Activated naive CD4-positive, alpha-beta T cell treated with Interleukin-2 at 50 U/mL for 16 hours (primary cell): ENCODE measurements around the gene KCNMA1.

Source experiments
- DNase-seq: peaks from one replicate; pipeline ENCODE4 v3.0.0-alpha.2; 2020

KCNMA1 gene

GRCh38 chr10:77228559-77228958 is 409.0 kb downstream of the KCNMA1 start:
- DNase-seq, result no peak

- DNase-seq, result no peak
Observed at GRCh38 chr10:77226853-77227565, 410.6 kb downstream of the KCNMA1 start.

- DNase-seq, result no peak
Observed at GRCh38 chr10:77226452-77226851, 411.2 kb downstream of the KCNMA1 start.

- no peak for DNase-seq
Observed at GRCh38 chr10:77226020-77226419, 411.6 kb downstream of the KCNMA1 start.

- no peak for DNase-seq
Observed at GRCh38 chr10:77223526-77224460, 413.8 kb downstream of the KCNMA1 start.

- DNase-seq, result no peak
Observed at GRCh38 chr10:77220150-77220549, 417.5 kb downstream of the KCNMA1 start.

- DNase-seq, result no peak
Observed at GRCh38 chr10:77219046-77219445, 418.6 kb downstream of the KCNMA1 start.

GRCh38 chr10:77214799-77215198 is 422.8 kb downstream of the KCNMA1 start:
- DNase-seq, result no peak

GRCh38 chr10:77212632-77213031 is 425.0 kb downstream of the KCNMA1 start:
- DNase-seq, result no peak

- no peak for DNase-seq
Observed at GRCh38 chr10:77210645-77211044, 427.0 kb downstream of the KCNMA1 start.

- no peak for DNase-seq
Observed at GRCh38 chr10:77208684-77209256, 428.8 kb downstream of the KCNMA1 start.

GRCh38 chr10:77207828-77208185 is 429.8 kb downstream of the KCNMA1 start:
- DNase-seq, result no peak

GRCh38 chr10:77207182-77207827 is 430.3 kb downstream of the KCNMA1 start:
- DNase-seq, result no peak

GRCh38 chr10:77205135-77205534 is 432.5 kb downstream of the KCNMA1 start:
- DNase-seq, result no peak

GRCh38 chr10:77204171-77204570 is 433.4 kb downstream of the KCNMA1 start:
- DNase-seq, result no peak

- DNase-seq, result no peak
Observed at GRCh38 chr10:77202857-77203256, 434.8 kb downstream of the KCNMA1 start.

GRCh38 chr10:77201135-77202106 is 436.2 kb downstream of the KCNMA1 start:
- DNase-seq, result no peak

- no peak for DNase-seq
Observed at GRCh38 chr10:77197544-77197943, 440.1 kb downstream of the KCNMA1 start.

- no peak for DNase-seq
Observed at GRCh38 chr10:77196614-77197013, 441.0 kb downstream of the KCNMA1 start.

GRCh38 chr10:77195101-77195500 is 442.5 kb downstream of the KCNMA1 start:
- no peak for DNase-seq

- no peak for DNase-seq
Observed at GRCh38 chr10:77193001-77193400, 444.6 kb downstream of the KCNMA1 start.

- no peak for DNase-seq
Observed at GRCh38 chr10:77192402-77192801, 445.2 kb downstream of the KCNMA1 start.
